DOHH2 (cell line): ENCODE measurements around the gene NLGN1.

Experiments used
- H3F3A ChIP-seq: fragments of 200-600 bp; sonication (generic), shearing (Covaris generic); 2 replicates; pipeline ENCODE4 v1.6.0; 2016; ENCODE audit warnings: antibody characterized with exemption, mild to moderate bottlenecking; ENCODE audit not compliant: control insufficient read depth, insufficient read depth
- H3K27ac ChIP-seq: fragments of 200-600 bp; sonication (generic); 2 replicates; pipeline ENCODE4 v1.5.1; 2014; ENCODE audit warnings: low read depth, mild to moderate bottlenecking, low read length, moderate library complexity
- H3K27me3 ChIP-seq: fragments of 200-600 bp; sonication (generic); 2 replicates; pipeline ENCODE4 v1.6.1; 2014; ENCODE audit warnings: mild to moderate bottlenecking, low read length, mixed read lengths; ENCODE audit not compliant: control insufficient read depth
- H3K36me3 ChIP-seq: fragments of 200-600 bp; sonication (generic); 2 replicates; pipeline ENCODE4 v1.6.1; 2014; ENCODE audit warnings: mild to moderate bottlenecking, low read length, moderate library complexity, mixed read lengths; ENCODE audit not compliant: control insufficient read depth
- H3K4me1 ChIP-seq: fragments of 200-600 bp; sonication (generic); 2 replicates; pipeline ENCODE4 v1.6.1; 2014; ENCODE audit warnings: mild to moderate bottlenecking, low read length, mixed read lengths; ENCODE audit not compliant: control insufficient read depth
- H3K4me2 ChIP-seq: fragments of 200-600 bp; sonication (generic); 2 replicates; pipeline ENCODE4 v1.6.0; 2014; ENCODE audit warnings: mild to moderate bottlenecking, low read length, moderate library complexity
- H3K4me3 ChIP-seq: fragments of 200-600 bp; sonication (generic); 2 replicates; pipeline ENCODE4 v1.5.1; 2014; ENCODE audit warnings: mild to moderate bottlenecking, low read length, mixed read lengths
- H3K79me2 ChIP-seq: fragments of 200-600 bp; sonication (generic); 2 replicates; pipeline ENCODE4 v1.6.1; 2014; ENCODE audit warnings: mild to moderate bottlenecking, low read length, mixed read lengths; ENCODE audit not compliant: control insufficient read depth
- H3K9me2 ChIP-seq: fragments of 200-600 bp; sonication (generic); replicated peaks from 2 replicates; pipeline ENCODE4 v1.6.1; 2014; ENCODE audit warnings: mild to moderate bottlenecking, low read length, mixed read lengths; ENCODE audit not compliant: control insufficient read depth
- H3K9me3 ChIP-seq: fragments of 200-600 bp; sonication (generic); 2 replicates; pipeline ENCODE4 v1.6.1; 2014; ENCODE audit warnings: antibody characterized with exemption, low read length, mixed read lengths; ENCODE audit not compliant: control insufficient read depth, insufficient read depth
- H4K20me1 ChIP-seq: fragments of 200-600 bp; sonication (generic); 2 replicates; pipeline ENCODE4 v1.6.0; 2014; ENCODE audit warnings: low read depth, mild to moderate bottlenecking, antibody characterized with exemption, low read length, moderate library complexity; ENCODE audit not compliant: control insufficient read depth, insufficient read depth
- CTCF ChIP-seq: fragments of 200-600 bp; sonication (generic); IDR thresholded peaks from one replicate; pipeline ENCODE4 v1.5.1; 2014; ENCODE audit warnings: antibody characterized with exemption, mild to moderate bottlenecking, low read depth, low read length; ENCODE audit not compliant: poor library complexity, severe bottlenecking
- EZH2phosphoT487 ChIP-seq: fragments of 200-600 bp; sonication (generic); IDR thresholded peaks from 2 replicates; pipeline ENCODE4 v1.6.1; 2017; ENCODE audit warnings: borderline replicate concordance, mild to moderate bottlenecking, antibody characterized with exemption, low read length, moderate library complexity, mixed read lengths

NLGN1 gene

GRCh38 chr3:173744895-173745294 lies 347.4 kb downstream of the NLGN1 start:
- no peaks in the 10 kb centered on the region for H3K36me3 ChIP-seq
- H3K27ac ChIP-seq, result no peak overlapping the region
- H3K4me1 ChIP-seq, result no peaks in the 10 kb centered on the region
- H3K4me2 ChIP-seq, result no peak overlapping the region
- H3K79me2 ChIP-seq, result no peaks in the 10 kb centered on the region
- no peaks in the 10 kb centered on the region for H3K9me2 ChIP-seq
- no peaks in the 10 kb centered on the region for H3K27me3 ChIP-seq
- H3F3A ChIP-seq, result no peaks in the 10 kb centered on the region
- no peaks in the 10 kb centered on the region for H4K20me1 ChIP-seq
- H3K4me3 ChIP-seq, result no peak overlapping the region
- TF ChIP-seq CTCF (no peak), EZH2phosphoT487 (no peak)
- no peaks in the 10 kb centered on the region for H3K9me3 ChIP-seq

- H3K4me3 ChIP-seq, result no peak overlapping the region
- no peaks in the 10 kb centered on the region for H3K27me3 ChIP-seq
- H3K4me1 ChIP-seq, result no peaks in the 10 kb centered on the region
- no peak overlapping the region for H3K4me2 ChIP-seq
- H3K79me2 ChIP-seq, result no peaks in the 10 kb centered on the region
- no peaks in the 10 kb centered on the region for H3K9me2 ChIP-seq
- TF ChIP-seq CTCF (no peak), EZH2phosphoT487 (no peak)
- H3K36me3 ChIP-seq, result no peaks in the 10 kb centered on the region
- no peak overlapping the region for H3K27ac ChIP-seq
- H3F3A ChIP-seq, result no peaks in the 10 kb centered on the region
- H4K20me1 ChIP-seq, result no peaks in the 10 kb centered on the region
- no peaks in the 10 kb centered on the region for H3K9me3 ChIP-seq
Measured at GRCh38 chr3:173745952-173746682, 348.6 kb downstream of the NLGN1 start.

- no peak overlapping the region for H3K4me2 ChIP-seq
- no peak overlapping the region for H3K4me3 ChIP-seq
- no peaks in the 10 kb centered on the region for H3F3A ChIP-seq
- H3K27me3 ChIP-seq, result no peaks in the 10 kb centered on the region
- no peaks in the 10 kb centered on the region for H4K20me1 ChIP-seq
- H3K79me2 ChIP-seq, result no peaks in the 10 kb centered on the region
- H3K9me3 ChIP-seq, result no peaks in the 10 kb centered on the region
- H3K27ac ChIP-seq, result no peak overlapping the region
- H3K4me1 ChIP-seq, result no peaks in the 10 kb centered on the region
- no peaks in the 10 kb centered on the region for H3K9me2 ChIP-seq
- TF ChIP-seq EZH2phosphoT487 (no peak), CTCF (no peak)
- H3K36me3 ChIP-seq, result no peaks in the 10 kb centered on the region
Measured at GRCh38 chr3:173747427-173747826, 349.9 kb downstream of the NLGN1 start.
